SK-N-SH (cell line): ENCODE measurements around the gene RELCH.

Experiments
- CTCF ChIP-seq: fragments of 200-600 bp; sonication (generic); IDR thresholded peaks from 2 replicates; pipeline ENCODE4 v1.6.1; 2017; ENCODE audit warnings: antibody characterized with exemption, mild to moderate bottlenecking, moderate library complexity
- JUND ChIP-seq: IDR thresholded peaks from 2 replicates; pipeline ENCODE4 v1.4.0; 2012
- MXI1 ChIP-seq: IDR thresholded peaks from 2 replicates; pipeline ENCODE4 v1.6.1; 2012; ENCODE audit warnings: mild to moderate bottlenecking, low read depth, low read length, improper control_type of control experiment
- PBX3 ChIP-seq: IDR thresholded peaks from 2 replicates; pipeline ENCODE4; 2012
- POLR2AphosphoS5 ChIP-seq: IDR thresholded peaks from 2 replicates; pipeline ENCODE4 v1.6.1; 2012; ENCODE audit warnings: low read depth, low read length
- REST ChIP-seq: IDR thresholded peaks from 2 replicates; pipeline ENCODE4 v1.6.1; 2012; ENCODE audit warnings: mild to moderate bottlenecking, low read depth, low read length, moderate library complexity
- SMC3 ChIP-seq: IDR thresholded peaks from 2 replicates; pipeline ENCODE4 v1.6.1; 2012; ENCODE audit warnings: low read depth, low read length, improper control_type of control experiment
- YY1 ChIP-seq: IDR thresholded peaks from 2 replicates; pipeline ENCODE4 v1.4.0; 2012; ENCODE audit warnings: low read depth, mild to moderate bottlenecking

GRCh38 chr18:62189208-62189607, 2.2 kb downstream of the RELCH start:
- TF ChIP-seq CTCF = no peak
- no peak for TF ChIP-seq POLR2AphosphoS5
- TF ChIP-seq JUND = no peak
- no peak for TF ChIP-seq YY1
- TF ChIP-seq MXI1 = no peak
- TF ChIP-seq REST = no peak
- no peak for TF ChIP-seq PBX3
- no peak for TF ChIP-seq SMC3
